GM13976 (cell line): ENCODE data around the gene WHRN.

Experiments
- DNase-seq: peaks from one replicate; pipeline ENCODE4 v3.0.0; 2012; ENCODE audit warnings: low spot score
- in situ Hi-C: fragments of 300-500 bp; cut with MboI; formaldehyde crosslinking; loops from one replicate; pipeline ENCODE4 v1.12.0; 2022; ENCODE audit warnings: low sequenced_read_pairs, mixed read lengths, inconsistent platforms; ENCODE audit not compliant: unreplicated experiment
- TF ChIP-seq, protein P1 (sequence below): IDR thresholded peaks from 2 replicates; pipeline ENCODE4 v1.5.1; 2012; ENCODE audit warnings: borderline replicate concordance, mild to moderate bottlenecking; ENCODE audit not compliant: insufficient read depth; ENCODE audit errors: extremely low read depth, missing control alignments, control extremely low read depth

The WHRN gene

GRCh38 chr9:114486205-114486963 is 18.9 kb downstream of the WHRN start:
- in situ Hi-C loops, result no loop called here
- DNase-seq, result no peak
- TF ChIP-seq, protein P1, sequence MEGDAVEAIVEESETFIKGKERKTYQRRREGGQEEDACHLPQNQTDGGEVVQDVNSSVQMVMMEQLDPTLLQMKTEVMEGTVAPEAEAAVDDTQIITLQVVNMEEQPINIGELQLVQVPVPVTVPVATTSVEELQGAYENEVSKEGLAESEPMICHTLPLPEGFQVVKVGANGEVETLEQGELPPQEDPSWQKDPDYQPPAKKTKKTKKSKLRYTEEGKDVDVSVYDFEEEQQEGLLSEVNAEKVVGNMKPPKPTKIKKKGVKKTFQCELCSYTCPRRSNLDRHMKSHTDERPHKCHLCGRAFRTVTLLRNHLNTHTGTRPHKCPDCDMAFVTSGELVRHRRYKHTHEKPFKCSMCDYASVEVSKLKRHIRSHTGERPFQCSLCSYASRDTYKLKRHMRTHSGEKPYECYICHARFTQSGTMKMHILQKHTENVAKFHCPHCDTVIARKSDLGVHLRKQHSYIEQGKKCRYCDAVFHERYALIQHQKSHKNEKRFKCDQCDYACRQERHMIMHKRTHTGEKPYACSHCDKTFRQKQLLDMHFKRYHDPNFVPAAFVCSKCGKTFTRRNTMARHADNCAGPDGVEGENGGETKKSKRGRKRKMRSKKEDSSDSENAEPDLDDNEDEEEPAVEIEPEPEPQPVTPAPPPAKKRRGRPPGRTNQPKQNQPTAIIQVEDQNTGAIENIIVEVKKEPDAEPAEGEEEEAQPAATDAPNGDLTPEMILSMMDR, result no peak

- in situ Hi-C loops, result no loop called here
- TF ChIP-seq, protein P1, result no peak
- DNase-seq, result peak; percentile 60
Measured at GRCh38 chr9:114484854-114485443, 20.3 kb downstream of the WHRN start.

GRCh38 chr9:114484215-114484853 is 20.9 kb downstream of the WHRN start:
- in situ Hi-C loops, result no loop called here
- no peak for DNase-seq

GRCh38 chr9:114483499-114483898 is 21.8 kb downstream of the WHRN start:
- no peak for DNase-seq
- TF ChIP-seq, protein P1, result peak; percentile 5
- in situ Hi-C loops, result no loop called here

More at GRCh38 chr9:114484215-114484853, 20.9 kb downstream of the WHRN start:
- TF ChIP-seq, protein P1, result no peak

- in situ Hi-C loops, result no loop called here
- no peak for DNase-seq
- TF ChIP-seq, protein P1, result no peak
Measured at GRCh38 chr9:114482593-114482992, 22.7 kb downstream of the WHRN start.

- in situ Hi-C loops, result no loop called here
- TF ChIP-seq, protein P1, result no peak
- no peak for DNase-seq
Measured at GRCh38 chr9:114481789-114482188, 23.5 kb downstream of the WHRN start.
